H1 (cell line): ENCODE results near the gene USP9Y. TPM values are rescaled to one million over a fixed set of nuclear protein-coding genes. Genes with fewer than 3 reads are reported as not detected.

Experiments used
- SIN3A ChIP-seq, 2 experiments: IDR thresholded peaks in 1 of 2; conservative IDR thresholded peaks in 1 of 2; 2 replicates each; pipeline ENCODE4 v1.6.1; 2011 to 2012; ENCODE audit warnings: low read length in 2 of 2, improper control_type of control experiment in 1 of 2, low read depth in 1 of 2, mild to moderate bottlenecking in 1 of 2
- polyA plus RNA-seq, 7 experiments: library from polyadenylated mRNA; depleted of rRNA in 3 of 7; stranded (reverse) in 5 of 7; unstranded in 2 of 7; fragments of >200 nt in 5 of 7; fragments of 200-250 nt in 2 of 7; gene quantifications; 1 replicate in 5 of 7; 2 replicates in 1 of 7; 4 replicates in 1 of 7; pipeline versions ENCODE4 v1.2.1 to v1.2.3, GENCODE V29; 2011 to 2013; ENCODE audit warnings: missing spikeins in 2 of 7, mixed read lengths in 2 of 7
- total RNA-seq: library from RNA; stranded (reverse); fragmentation: NEBNext Ultra II Directional; extraction: Animal tissue kit (Norgen Biotek cat#: 25700); gene quantifications from 2 replicates; pipeline ENCODE4 v1.2.1, GENCODE V29; 2021

Gene USP9Y
- total and polyA plus RNA-seq, 2 of the 8 experiments (the other 6 are each of a cell fraction or from before 2014, with no cell fraction given): 28.3 to 34.1 TPM

GRCh38 chrY:12826791-12827190, 125.8 kb downstream of the USP9Y start (continued):
- no peak for TF ChIP-seq SIN3A (conservative IDR thresholded peaks at IDR 0.05 in 1 of 2, IDR thresholded peaks at IDR 0.05 in 1 of 2; ENCODE audit: low read depth in 1 of 2, low read length in 2 of 2)
- TF ChIP-seq, all 59 proteins: peak for 0
